NCI-H2081 treated with DMSO at 0.1 percent for 48 hours (cell line): ENCODE measurements around the gene POU3F2.

Experiments used
- DNase-seq: peaks from one replicate; lab custom pipeline; 2025; lab: John Stamatoyannopoulos, UW

The POU3F2 gene

GRCh38 chr6:98831057-98831958 lies 3.1 kb upstream of the POU3F2 start:
- no peak for DNase-seq

GRCh38 chr6:98831959-98832283 lies 2.5 kb upstream of the POU3F2 start:
- no peak for DNase-seq

GRCh38 chr6:98832284-98833056 lies 1.9 kb upstream of the POU3F2 start:
- no peak for DNase-seq

- DNase-seq: no peak
Observed at GRCh38 chr6:98833057-98833306, 1.4 kb upstream of the POU3F2 start.

GRCh38 chr6:98833307-98834059 lies 891 bp upstream of the POU3F2 start:
- no peak for DNase-seq

GRCh38 chr6:98835149-98836024 lies 1.0 kb downstream of the POU3F2 start:
- DNase-seq: no peak

- no peak for DNase-seq
Observed at GRCh38 chr6:98836025-98836961, 1.9 kb downstream of the POU3F2 start.

GRCh38 chr6:98836962-98837944 lies 2.9 kb downstream of the POU3F2 start:
- no peak for DNase-seq

- no peak for DNase-seq
Observed at GRCh38 chr6:98838032-98838431, 3.7 kb downstream of the POU3F2 start.

- no peak for DNase-seq
Observed at GRCh38 chr6:98838975-98839374, 4.6 kb downstream of the POU3F2 start.

- DNase-seq: no peak
Observed at GRCh38 chr6:98839781-98840361, 5.5 kb downstream of the POU3F2 start.

GRCh38 chr6:98840385-98840784 lies 6.0 kb downstream of the POU3F2 start:
- DNase-seq: no peak

GRCh38 chr6:98840996-98841513 lies 6.7 kb downstream of the POU3F2 start:
- no peak for DNase-seq

- no peak for DNase-seq
Observed at GRCh38 chr6:98841621-98842341, 7.4 kb downstream of the POU3F2 start.

- DNase-seq: no peak
Observed at GRCh38 chr6:98842342-98843180, 8.2 kb downstream of the POU3F2 start.

- DNase-seq: no peak
Observed at GRCh38 chr6:98843271-98844243, 9.2 kb downstream of the POU3F2 start.
